Upper lobe of right lung (tissue), 1 donor: Measurements from ENCODE around the gene CYB561. TPM values are rescaled to one million over a fixed set of nuclear protein-coding genes. Genes with fewer than 3 reads are reported as not detected.

Experiments used
- ATAC-seq: fragments of 200-7000 bp; cut with Tn5 transposase; one replicate; pipeline ENCODE4 v1.9.1; 2020; ENCODE audit warnings: mild to moderate bottlenecking, moderate library complexity
- DNase-seq: peaks from one replicate; pipeline ENCODE4 v3.0.0-alpha.2; 2020
- H3K27ac ChIP-seq: fragments of 200-600 bp; one replicate; pipeline ENCODE4 v1.8.0; 2022
- H3K27me3 ChIP-seq: fragments of 200-600 bp; one replicate; pipeline ENCODE4 v1.8.0; 2022; ENCODE audit warnings: mild to moderate bottlenecking
- H3K36me3 ChIP-seq: fragments of 200-600 bp; one replicate; pipeline ENCODE4 v1.8.0; 2022
- H3K4me1 ChIP-seq: fragments of 200-600 bp; one replicate; pipeline ENCODE4 v1.8.0; 2022
- H3K4me3 ChIP-seq: fragments of 200-600 bp; one replicate; pipeline ENCODE4 v1.8.0; 2022; ENCODE audit warnings: mild to moderate bottlenecking
- H3K9me3 ChIP-seq: fragments of 200-600 bp; one replicate; pipeline ENCODE4 v1.8.0; 2022
- CTCF ChIP-seq: fragments of 200-600 bp; IDR thresholded peaks from one replicate; pipeline ENCODE4 v1.8.0; 2022; ENCODE audit warnings: antibody characterized with exemption
- intact Hi-C: fragments of 100-400 bp; cut with DNase I; formaldehyde crosslinking; loops from one replicate; pipeline ENCODE4 v1.11.0; 2022
- total RNA-seq: library from RNA; stranded (reverse); fragmentation: NEBNext Ultra II Directional; extraction: Animal tissue kit (Norgen Biotek cat#: 25700); gene quantifications from one replicate; pipeline ENCODE4 v1.2.1, GENCODE V29; 2021
- donor health status: DM: no; HTN: yes; CAD: no; lungs with severe emphysema.

Gene CYB561
- total RNA-seq, 1 donor from 2014 or later: 55.5 TPM

GRCh38 chr17:63423963-63424362, 22.1 kb downstream of the CYB561 start:
- H3K27ac ChIP-seq: peak overlapping the region; percentile 63
- H3K4me3 ChIP-seq: no peak overlapping the region
- no peaks in the 10 kb centered on the region for H3K27me3 ChIP-seq
- DNase-seq (no peak), ATAC-seq (no peak)
- no peak for TF ChIP-seq CTCF
- H3K36me3 ChIP-seq: peaks cover 2% of the 10 kb centered on the region
- intact Hi-C loops: no loop called here
- H3K4me1 ChIP-seq: peaks cover 13% of the 10 kb centered on the region
- no peaks in the 10 kb centered on the region for H3K9me3 ChIP-seq

GRCh38 chr17:63423251-63423950, 22.7 kb downstream of the CYB561 start:
- Histone ChIP-seq H3K27me3 (no peaks in the 10 kb centered on the region), H3K4me3 (no peak overlapping the region), H3K27ac (peak overlapping the region; percentile 63), H3K4me1 (peaks cover 13% of the 10 kb centered on the region), H3K9me3 (no peaks in the 10 kb centered on the region), H3K36me3 (peaks cover 6% of the 10 kb centered on the region)
- DNase-seq (no peak), ATAC-seq (no peak)
- intact Hi-C loops: no loop called here
- no peak for TF ChIP-seq CTCF

- no peak overlapping the region for H3K27ac ChIP-seq
- peaks cover 4% of the 10 kb centered on the region for H3K4me1 ChIP-seq
- intact Hi-C loops: no loop called here
- H3K9me3 ChIP-seq: no peaks in the 10 kb centered on the region
- peaks cover 18% of the 10 kb centered on the region for H3K36me3 ChIP-seq
- H3K27me3 ChIP-seq: no peaks in the 10 kb centered on the region
- ATAC-seq: no peak
- no peak for TF ChIP-seq CTCF
- DNase-seq: peak; percentile 29
- no peak overlapping the region for H3K4me3 ChIP-seq
Measured at GRCh38 chr17:63421681-63422645, 24.1 kb downstream of the CYB561 start.

GRCh38 chr17:63420868-63421680, 25.0 kb downstream of the CYB561 start:
- TF ChIP-seq CTCF: no peak
- no peak overlapping the region for H3K4me3 ChIP-seq
- H3K36me3 ChIP-seq: peaks cover 27% of the 10 kb centered on the region
- intact Hi-C loops: no loop called here
- no peak for ATAC-seq
- H3K9me3 ChIP-seq: no peaks in the 10 kb centered on the region
- DNase-seq: peak; percentile 51
- no peak overlapping the region for H3K27ac ChIP-seq
- H3K4me1 ChIP-seq: peaks cover 4% of the 10 kb centered on the region
- H3K27me3 ChIP-seq: no peaks in the 10 kb centered on the region
